ENCODE data around the gene RNF130. TPM values are rescaled to one million over a fixed set of nuclear protein-coding genes. Genes with fewer than 3 reads are reported as not detected.

RNF130 gene
- total and polyA plus RNA-seq, 9 of the 15 experiments (the other 6 are each of a cell fraction or from before 2014, with no cell fraction given), result 5.8 to 39.4 (median 27.1) TPM

DNA sequence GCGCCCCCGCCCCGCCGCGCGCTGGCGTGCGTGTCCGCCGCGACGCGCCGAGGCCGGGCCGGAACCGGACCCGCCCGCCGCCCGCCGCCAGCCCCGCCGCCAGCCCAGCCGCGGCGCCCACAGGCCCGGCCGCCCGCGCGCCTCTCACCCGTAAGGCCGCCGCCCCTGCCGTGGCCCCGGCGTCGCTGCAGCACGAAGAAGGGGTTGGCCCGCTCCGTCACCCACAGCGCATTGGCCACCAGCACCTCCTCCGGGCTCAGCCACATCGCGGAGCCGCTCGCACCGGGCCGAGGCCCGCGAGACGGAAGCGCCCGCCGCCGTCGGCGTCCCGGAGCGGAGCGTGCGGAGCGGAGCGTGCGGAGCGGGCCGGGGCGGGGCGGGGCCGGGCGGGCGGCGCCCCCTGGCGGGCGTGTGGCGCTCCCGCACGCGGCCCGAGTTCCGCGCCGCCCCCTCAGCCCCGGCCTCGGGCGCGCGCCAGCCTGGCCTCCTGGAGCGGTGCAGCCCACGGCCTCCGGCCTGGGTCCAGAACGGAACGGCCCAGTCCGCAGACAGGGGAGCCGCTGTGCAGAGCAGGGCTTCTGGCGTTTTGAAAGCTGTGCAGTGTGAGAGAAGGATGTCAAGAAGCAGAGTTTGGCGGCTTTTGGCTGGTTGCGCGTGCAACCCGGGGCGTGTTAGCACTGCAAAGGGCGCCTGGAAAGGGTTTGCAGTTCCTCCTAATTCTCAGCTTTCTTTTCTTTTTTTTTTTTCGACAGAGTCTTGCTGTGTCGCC is 163.8 kb downstream of the RNF130 start, which contains the start of gene TBC1D9B (continued):
- TF ChIP-seq, protein P1, sequence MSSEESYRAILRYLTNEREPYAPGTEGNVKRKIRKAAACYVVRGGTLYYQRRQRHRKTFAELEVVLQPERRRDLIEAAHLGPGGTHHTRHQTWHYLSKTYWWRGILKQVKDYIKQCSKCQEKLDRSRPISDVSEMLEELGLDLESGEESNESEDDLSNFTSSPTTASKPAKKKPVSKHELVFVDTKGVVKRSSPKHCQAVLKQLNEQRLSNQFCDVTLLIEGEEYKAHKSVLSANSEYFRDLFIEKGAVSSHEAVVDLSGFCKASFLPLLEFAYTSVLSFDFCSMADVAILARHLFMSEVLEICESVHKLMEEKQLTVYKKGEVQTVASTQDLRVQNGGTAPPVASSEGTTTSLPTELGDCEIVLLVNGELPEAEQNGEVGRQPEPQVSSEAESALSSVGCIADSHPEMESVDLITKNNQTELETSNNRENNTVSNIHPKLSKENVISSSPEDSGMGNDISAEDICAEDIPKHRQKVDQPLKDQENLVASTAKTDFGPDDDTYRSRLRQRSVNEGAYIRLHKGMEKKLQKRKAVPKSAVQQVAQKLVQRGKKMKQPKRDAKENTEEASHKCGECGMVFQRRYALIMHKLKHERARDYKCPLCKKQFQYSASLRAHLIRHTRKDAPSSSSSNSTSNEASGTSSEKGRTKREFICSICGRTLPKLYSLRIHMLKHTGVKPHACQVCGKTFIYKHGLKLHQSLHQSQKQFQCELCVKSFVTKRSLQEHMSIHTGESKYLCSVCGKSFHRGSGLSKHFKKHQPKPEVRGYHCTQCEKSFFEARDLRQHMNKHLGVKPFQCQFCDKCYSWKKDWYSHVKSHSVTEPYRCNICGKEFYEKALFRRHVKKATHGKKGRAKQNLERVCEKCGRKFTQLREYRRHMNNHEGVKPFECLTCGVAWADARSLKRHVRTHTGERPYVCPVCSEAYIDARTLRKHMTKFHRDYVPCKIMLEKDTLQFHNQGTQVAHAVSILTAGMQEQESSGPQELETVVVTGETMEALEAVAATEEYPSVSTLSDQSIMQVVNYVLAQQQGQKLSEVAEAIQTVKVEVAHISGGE (CRISPR knock-in tag; IDR thresholded peaks at IDR 0.05), result peak in 1 of 3 experiments; percentile 59; a peak in 2 of 6 replicates
- TF ChIP-seq CEBPG (CRISPR knock-in tag; IDR thresholded peaks at IDR 0.05) (no peak), CEBPG (tag; conservative IDR thresholded peaks at IDR 0.05 in 1 of 2, IDR thresholded peaks at IDR 0.05 in 1 of 2) (peak in 1 of 2 experiments; percentile 18; a peak in 1 of 4 replicates), ZNF75A (CRISPR knock-in tag; IDR thresholded peaks at IDR 0.05) (no peak), CEBPB (tag; IDR thresholded peaks at IDR 0.05) (no peak), ZNF146 (CRISPR knock-in tag; IDR thresholded peaks at IDR 0.05; ENCODE audit: unreplicated experiment) (no peak), NFATC3 (IDR thresholded peaks at IDR 0.05) (no peak), SMAD4 (CRISPR knock-in tag; conservative IDR thresholded peaks at IDR 0.05) (peak; percentile 72), HMGN3 (IDR thresholded peaks at IDR 0.05; ENCODE audit: borderline replicate concordance, extremely low read depth, insufficient read length, low read depth, low read length) (no peak)
- TF ChIP-seq, protein P2, sequence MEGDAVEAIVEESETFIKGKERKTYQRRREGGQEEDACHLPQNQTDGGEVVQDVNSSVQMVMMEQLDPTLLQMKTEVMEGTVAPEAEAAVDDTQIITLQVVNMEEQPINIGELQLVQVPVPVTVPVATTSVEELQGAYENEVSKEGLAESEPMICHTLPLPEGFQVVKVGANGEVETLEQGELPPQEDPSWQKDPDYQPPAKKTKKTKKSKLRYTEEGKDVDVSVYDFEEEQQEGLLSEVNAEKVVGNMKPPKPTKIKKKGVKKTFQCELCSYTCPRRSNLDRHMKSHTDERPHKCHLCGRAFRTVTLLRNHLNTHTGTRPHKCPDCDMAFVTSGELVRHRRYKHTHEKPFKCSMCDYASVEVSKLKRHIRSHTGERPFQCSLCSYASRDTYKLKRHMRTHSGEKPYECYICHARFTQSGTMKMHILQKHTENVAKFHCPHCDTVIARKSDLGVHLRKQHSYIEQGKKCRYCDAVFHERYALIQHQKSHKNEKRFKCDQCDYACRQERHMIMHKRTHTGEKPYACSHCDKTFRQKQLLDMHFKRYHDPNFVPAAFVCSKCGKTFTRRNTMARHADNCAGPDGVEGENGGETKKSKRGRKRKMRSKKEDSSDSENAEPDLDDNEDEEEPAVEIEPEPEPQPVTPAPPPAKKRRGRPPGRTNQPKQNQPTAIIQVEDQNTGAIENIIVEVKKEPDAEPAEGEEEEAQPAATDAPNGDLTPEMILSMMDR (IDR thresholded peaks at IDR 0.05 in 2 of 3, conservative IDR thresholded peaks at IDR 0.05 in 1 of 3; ENCODE audit: insufficient read depth in 2 of 3, low read depth in 1 of 3, low read length in 3 of 3), result peak; percentile 32 to 55 (median 50); a peak in 4 of 6 replicates
- TF ChIP-seq, protein P3, sequence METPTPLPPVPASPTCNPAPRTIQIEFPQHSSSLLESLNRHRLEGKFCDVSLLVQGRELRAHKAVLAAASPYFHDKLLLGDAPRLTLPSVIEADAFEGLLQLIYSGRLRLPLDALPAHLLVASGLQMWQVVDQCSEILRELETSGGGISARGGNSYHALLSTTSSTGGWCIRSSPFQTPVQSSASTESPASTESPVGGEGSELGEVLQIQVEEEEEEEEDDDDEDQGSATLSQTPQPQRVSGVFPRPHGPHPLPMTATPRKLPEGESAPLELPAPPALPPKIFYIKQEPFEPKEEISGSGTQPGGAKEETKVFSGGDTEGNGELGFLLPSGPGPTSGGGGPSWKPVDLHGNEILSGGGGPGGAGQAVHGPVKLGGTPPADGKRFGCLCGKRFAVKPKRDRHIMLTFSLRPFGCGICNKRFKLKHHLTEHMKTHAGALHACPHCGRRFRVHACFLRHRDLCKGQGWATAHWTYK (CRISPR knock-in tag; IDR thresholded peaks at IDR 0.05), result no peak
- TF ChIP-seq, protein P4, sequence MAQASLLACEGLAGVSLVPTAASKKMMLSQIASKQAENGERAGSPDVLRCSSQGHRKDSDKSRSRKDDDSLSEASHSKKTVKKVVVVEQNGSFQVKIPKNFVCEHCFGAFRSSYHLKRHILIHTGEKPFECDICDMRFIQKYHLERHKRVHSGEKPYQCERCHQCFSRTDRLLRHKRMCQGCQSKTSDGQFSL (CRISPR knock-in tag; IDR thresholded peaks at IDR 0.05), result no peak
- TF ChIP-seq, protein P4 (tag; IDR thresholded peaks at IDR 0.05), result no peak
- TF ChIP-seq, protein P5, sequence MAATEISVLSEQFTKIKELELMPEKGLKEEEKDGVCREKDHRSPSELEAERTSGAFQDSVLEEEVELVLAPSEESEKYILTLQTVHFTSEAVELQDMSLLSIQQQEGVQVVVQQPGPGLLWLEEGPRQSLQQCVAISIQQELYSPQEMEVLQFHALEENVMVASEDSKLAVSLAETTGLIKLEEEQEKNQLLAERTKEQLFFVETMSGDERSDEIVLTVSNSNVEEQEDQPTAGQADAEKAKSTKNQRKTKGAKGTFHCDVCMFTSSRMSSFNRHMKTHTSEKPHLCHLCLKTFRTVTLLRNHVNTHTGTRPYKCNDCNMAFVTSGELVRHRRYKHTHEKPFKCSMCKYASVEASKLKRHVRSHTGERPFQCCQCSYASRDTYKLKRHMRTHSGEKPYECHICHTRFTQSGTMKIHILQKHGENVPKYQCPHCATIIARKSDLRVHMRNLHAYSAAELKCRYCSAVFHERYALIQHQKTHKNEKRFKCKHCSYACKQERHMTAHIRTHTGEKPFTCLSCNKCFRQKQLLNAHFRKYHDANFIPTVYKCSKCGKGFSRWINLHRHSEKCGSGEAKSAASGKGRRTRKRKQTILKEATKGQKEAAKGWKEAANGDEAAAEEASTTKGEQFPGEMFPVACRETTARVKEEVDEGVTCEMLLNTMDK (IDR thresholded peaks at IDR 0.05; ENCODE audit: borderline replicate concordance, insufficient read depth, low read depth, low read length, poor library complexity, severe bottlenecking), result peak; percentile 46
